Esophagus muscularis mucosa (tissue), 4 donors: Measurements from ENCODE around the gene STX18.

Source experiments
- CTCF ChIP-seq, 3 experiments: fragments of 200-600 bp in 2 of 3; fragments of 450-650 bp in 1 of 3; sonication (generic) in 2 of 3; IDR thresholded peaks; one replicate each; pipeline ENCODE4 v1.5.1; 2017 to 2019; ENCODE audit warnings: antibody characterized with exemption in 3 of 3, mild to moderate bottlenecking in 2 of 3, moderate library complexity in 1 of 3
- EP300 ChIP-seq: sonication (generic); formaldehyde crosslinking; IDR thresholded peaks from one replicate; pipeline ENCODE4 v1.6.1; 2017; ENCODE audit warnings: antibody characterized with exemption
- POLR2A ChIP-seq: fragments of 450-650 bp; IDR thresholded peaks from one replicate; pipeline ENCODE4 v1.6.1; 2017; ENCODE audit warnings: antibody characterized with exemption, moderate library complexity, mild to moderate bottlenecking, low read depth

DNA sequence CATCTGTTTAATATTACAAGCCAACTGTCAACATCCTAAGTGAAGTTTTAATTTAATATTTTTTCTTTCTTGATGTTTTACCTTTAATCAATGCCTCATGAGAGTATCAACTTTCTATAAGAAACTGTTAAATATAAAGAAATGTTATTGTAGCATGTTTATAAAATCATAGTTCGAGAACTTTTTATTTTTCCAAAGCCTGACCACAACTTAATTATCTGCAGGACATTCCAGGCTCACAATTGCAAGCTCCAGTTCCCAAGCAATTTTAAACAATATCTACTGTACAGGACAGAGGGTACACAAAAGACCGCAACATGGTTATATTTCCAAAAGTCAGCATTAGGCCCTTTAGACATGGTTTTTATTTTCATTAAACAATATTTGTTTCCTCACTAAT, 20.1 kb downstream of the STX18 start:
- TF ChIP-seq CTCF (IDR thresholded peaks at IDR 0.05) (no peak), EP300 (no peak), POLR2A (no peak)
